Smooth muscle cell (in vitro differentiated cells): ENCODE measurements around the gene PI4KA. TPM values are rescaled to one million over a fixed set of nuclear protein-coding genes. Genes with fewer than 3 reads are reported as not detected.
"Not testable (repeated sequence)": the region's sequence is repeated elsewhere in the genome, so short reads cannot be mapped to it uniquely, and the experiment has no call there.

Experiments used
- DNase-seq: peaks from one replicate; lab custom pipeline; 2025; ENCODE audit not compliant: unreplicated experiment; lab: John Stamatoyannopoulos, UW
- H2AFZ ChIP-seq: fragments of 200-600 bp; sonication (generic); 2 replicates; pipeline ENCODE4 v1.6.0; 2016; ENCODE audit warnings: antibody characterized with exemption, low read depth, mild to moderate bottlenecking
- H3F3A ChIP-seq: fragments of 200-600 bp; sonication (generic); 2 replicates; pipeline ENCODE4 v1.6.0; 2017; ENCODE audit warnings: antibody characterized with exemption, low read depth
- H3K27ac ChIP-seq: fragments of 200-600 bp; sonication (generic); 2 replicates; pipeline ENCODE4 v1.5.1; 2016; ENCODE audit warnings: low read depth, mild to moderate bottlenecking
- H3K27me3 ChIP-seq: fragments of 200-600 bp; sonication (generic); 2 replicates; pipeline ENCODE4 v1.6.1; 2016; ENCODE audit warnings: low read depth, mild to moderate bottlenecking
- H3K36me3 ChIP-seq: fragments of 200-600 bp; sonication (generic); 2 replicates; pipeline ENCODE4 v1.5.1; 2016; ENCODE audit warnings: low read depth
- H3K4me1 ChIP-seq: fragments of 200-600 bp; sonication (generic); 2 replicates; pipeline ENCODE4 v1.5.1; 2016; ENCODE audit warnings: low read depth
- H3K4me2 ChIP-seq: fragments of 200-600 bp; sonication (generic); 2 replicates; pipeline ENCODE4 v1.6.0; 2016; ENCODE audit warnings: mild to moderate bottlenecking
- H3K4me3 ChIP-seq: fragments of 200-600 bp; sonication (generic); 2 replicates; pipeline ENCODE4 v1.5.1; 2016; ENCODE audit warnings: mild to moderate bottlenecking
- H3K79me2 ChIP-seq: fragments of 200-600 bp; sonication (generic); 2 replicates; pipeline ENCODE4 v1.6.0; 2016; ENCODE audit warnings: low read depth, mild to moderate bottlenecking
- H3K9ac ChIP-seq: fragments of 200-600 bp; sonication (generic); 2 replicates; pipeline ENCODE4 v1.6.0; 2016; ENCODE audit warnings: low read depth
- H3K9me3 ChIP-seq: fragments of 200-600 bp; sonication (generic); replicated peaks from 2 replicates; pipeline ENCODE4 v1.5.1; 2016; ENCODE audit warnings: low read depth
- H4K20me1 ChIP-seq: fragments of 200-600 bp; sonication (generic); 2 replicates; pipeline ENCODE4 v1.6.0; 2016; ENCODE audit warnings: low read depth
- CTCF ChIP-seq: fragments of 200-600 bp; sonication (generic); IDR thresholded peaks from 2 replicates; pipeline ENCODE4 v1.5.1; 2017; ENCODE audit warnings: borderline replicate concordance, mild to moderate bottlenecking, antibody characterized with exemption; ENCODE audit not compliant: insufficient read depth, poor library complexity, severe bottlenecking
- WGBS: methylation state at CpG from one replicate; pipeline ENCODE4 v1.1.7; 2016; ENCODE audit warnings: low lambda C conversion rate; 5-methylcytosine and 5-hydroxymethylcytosine counted together
- polyA plus RNA-seq: library from polyadenylated mRNA; unstranded; fragments of >200 nt; fragmentation: Nextera tagmentation; extraction: Ambion mirVana; gene quantifications from 2 replicates; pipeline ENCODE4 v1.2.1, GENCODE V29; 2016
- total RNA-seq: library from RNA; depleted of rRNA; stranded (reverse); fragments of >200 nt; gene quantifications from 2 replicates; pipeline ENCODE4 v1.2.3, GENCODE V29; 2014

Gene PI4KA
- total and polyA plus RNA-seq, 2 experiments from 2014 or later = 23.5 to 33.2 TPM

GRCh38 chr22:20672082-20672424, 186.6 kb downstream of the PI4KA start:
- H3K9ac ChIP-seq = no peak overlapping the region
- H3K79me2 ChIP-seq = no peaks in the 10 kb centered on the region
- no peak for TF ChIP-seq CTCF
- H3K36me3 ChIP-seq = no peaks in the 10 kb centered on the region
- no peak overlapping the region for H3K27ac ChIP-seq
- no peak overlapping the region for H3K4me3 ChIP-seq
- H2AFZ ChIP-seq = no peak overlapping the region
- H3K4me1 ChIP-seq = no peaks in the 10 kb centered on the region
- DNase-seq = no peak
- 95% methylated on average over 5 of the region's 5 CpGs for WGBS
- no peaks in the 10 kb centered on the region for H3K9me3 ChIP-seq
- no peak overlapping the region for H3K4me2 ChIP-seq
- no peaks in the 10 kb centered on the region for H4K20me1 ChIP-seq
- H3K27me3 ChIP-seq = peaks cover under 1% of the 10 kb centered on the region
- H3F3A ChIP-seq = peaks cover 4% of the 10 kb centered on the region

- DNase-seq = no peak
- Histone ChIP-seq H2AFZ (no peak overlapping the region), H3K27ac (no peak overlapping the region), H3K79me2 (no peaks in the 10 kb centered on the region), H3K27me3 (peaks cover 5% of the 10 kb centered on the region), H3K4me1 (no peaks in the 10 kb centered on the region), H3K9me3 (no peaks in the 10 kb centered on the region), H3K4me2 (no peak overlapping the region), H4K20me1 (no peaks in the 10 kb centered on the region), H3K9ac (no peak overlapping the region), H3K36me3 (no peaks in the 10 kb centered on the region), H3K4me3 (no peak overlapping the region), H3F3A (peaks cover 4% of the 10 kb centered on the region)
- no peak for TF ChIP-seq CTCF
- 81% methylated on average over 6 of the region's 6 CpGs for WGBS
Observed at GRCh38 chr22:20671409-20672081, 187.1 kb downstream of the PI4KA start.

DNA sequence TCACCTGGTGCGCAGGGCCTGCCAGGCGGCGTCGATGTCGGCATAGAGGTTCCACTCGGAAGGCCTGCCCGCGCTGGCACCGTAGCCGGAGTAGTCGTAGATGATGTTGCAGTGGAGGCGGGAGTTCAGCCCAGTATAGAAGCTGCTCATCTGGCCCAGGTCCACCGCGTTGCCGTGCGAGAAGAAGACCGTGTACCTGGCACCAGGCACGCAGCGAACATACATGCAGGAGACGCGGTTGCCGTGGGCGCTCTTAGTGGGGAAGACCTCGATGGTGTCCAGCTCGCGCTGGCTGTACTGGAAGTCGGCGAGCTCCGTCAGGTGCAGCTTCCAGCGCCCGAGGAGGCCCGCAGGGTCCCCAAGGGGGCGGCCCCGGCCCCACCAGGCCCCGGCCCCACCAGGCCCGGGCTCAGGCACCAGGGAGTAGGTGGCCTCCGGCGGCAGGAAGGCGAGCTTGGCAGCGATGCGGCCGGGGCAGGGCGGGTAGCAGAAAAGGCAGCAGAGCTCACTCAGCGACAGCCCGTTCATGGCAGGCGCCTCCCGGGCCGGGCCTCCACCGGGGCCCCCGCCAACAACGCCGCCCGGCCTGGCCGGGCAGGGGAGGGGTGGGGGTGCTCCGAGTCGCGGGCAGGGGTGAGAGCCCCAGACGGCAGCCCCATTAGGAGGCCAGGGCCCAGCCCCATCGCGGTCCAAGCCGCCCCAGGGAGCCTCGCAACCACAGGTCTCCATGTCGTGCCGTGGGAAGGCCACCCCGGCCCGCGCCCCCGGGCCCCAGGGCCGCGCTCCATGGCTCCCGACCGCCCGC, 188.0 kb downstream of the PI4KA start:
- H4K20me1 ChIP-seq, H3K4me1 ChIP-seq, H3K27me3 ChIP-seq, H3F3A ChIP-seq, H3K9me3 ChIP-seq, H3K4me2 ChIP-seq, H3K4me3 ChIP-seq, H3K36me3 ChIP-seq, H3K9ac ChIP-seq, DNase-seq, H3K79me2 ChIP-seq, H3K27ac ChIP-seq, H2AFZ ChIP-seq: not testable (repeated sequence)
- WGBS = 95% methylated on average over 31 of the region's 73 CpGs

- H3K27ac ChIP-seq, H3K36me3 ChIP-seq, H3K9ac ChIP-seq, H3K4me2 ChIP-seq, H3F3A ChIP-seq, H3K4me1 ChIP-seq, H2AFZ ChIP-seq, H3K4me3 ChIP-seq, DNase-seq, H3K27me3 ChIP-seq, H3K79me2 ChIP-seq, H3K9me3 ChIP-seq, H4K20me1 ChIP-seq: not testable (repeated sequence)
- 96% methylated on average over 10 of the region's 13 CpGs for WGBS
Observed at GRCh38 chr22:20669884-20670283, 188.7 kb downstream of the PI4KA start.

GRCh38 chr22:20669471-20669870, 189.1 kb downstream of the PI4KA start:
- H3K36me3 ChIP-seq, H3K4me1 ChIP-seq, H3K9me3 ChIP-seq, H3K27ac ChIP-seq, H3F3A ChIP-seq, H3K79me2 ChIP-seq, H3K4me3 ChIP-seq, H3K9ac ChIP-seq, DNase-seq, H3K27me3 ChIP-seq, H2AFZ ChIP-seq, H4K20me1 ChIP-seq, H3K4me2 ChIP-seq: not testable (repeated sequence)
- WGBS = 78% methylated on average over 4 of the region's 15 CpGs

- H3K4me2 ChIP-seq, H3K4me1 ChIP-seq, H3K9ac ChIP-seq, DNase-seq, H3K4me3 ChIP-seq, H4K20me1 ChIP-seq, H3K27me3 ChIP-seq, H2AFZ ChIP-seq, H3K9me3 ChIP-seq, H3K79me2 ChIP-seq, H3K36me3 ChIP-seq, H3F3A ChIP-seq, H3K27ac ChIP-seq: not testable (repeated sequence)
- WGBS = 94% methylated on average over 11 of the region's 13 CpGs
Observed at GRCh38 chr22:20668769-20669168, 189.8 kb downstream of the PI4KA start.

DNA sequence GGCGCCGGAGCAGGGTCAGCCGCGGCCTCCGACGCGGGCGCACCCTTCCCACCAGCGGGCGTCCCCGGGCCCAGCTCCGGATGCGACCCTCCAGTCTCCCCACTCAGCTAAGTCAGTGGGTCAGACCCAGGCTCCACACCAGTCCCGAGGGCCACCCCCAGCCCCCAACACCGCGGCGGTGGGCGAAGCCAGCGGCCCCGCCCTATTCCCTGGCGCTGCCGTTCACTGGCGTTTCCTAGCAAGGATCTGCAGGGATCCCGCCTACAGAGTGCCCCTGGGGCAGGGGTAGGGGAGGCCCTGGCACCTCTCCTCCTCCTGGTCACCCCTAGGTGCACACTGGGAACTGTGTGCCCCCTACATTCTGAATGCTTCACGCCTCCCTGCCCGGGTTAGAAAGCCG, 190.4 kb downstream of the PI4KA start:
- not testable (repeated sequence) for H3K27ac ChIP-seq, H3K9ac ChIP-seq, H3K9me3 ChIP-seq, H3K4me2 ChIP-seq, H3K79me2 ChIP-seq, DNase-seq, H2AFZ ChIP-seq, H3F3A ChIP-seq, H3K27me3 ChIP-seq, H4K20me1 ChIP-seq, H3K36me3 ChIP-seq, H3K4me3 ChIP-seq, H3K4me1 ChIP-seq
- 96% methylated on average over 19 of the region's 27 CpGs for WGBS
